IMR-90 (cell line): ENCODE results near the gene ZNF644. TPM values are rescaled to one million over a fixed set of nuclear protein-coding genes. Genes with fewer than 3 reads are reported as not detected.

Experiments used
- ATAC-seq: fragments of 200-7000 bp; cut with Tn5 transposase; 2 replicates; pipeline ENCODE4 v1.9.1; 2020; ENCODE audit warnings: low read depth, mild to moderate bottlenecking, moderate library complexity
- BruUV-seq: library from RNA; stranded (reverse); fragments of 400-500 nt; replicated peaks from 2 replicates; lab custom pipeline; 2021; lab: Mats Ljungman, UMichigan
- CTCF ChIA-PET: fragments of 300-600 bp; formaldehyde crosslinking; extraction: SDS; loops from one replicate; lab custom pipeline; 2021; ENCODE audit warnings: antibody characterized with exemption; lab: Yijun Ruan, JAX
- POLR2A ChIA-PET: fragments of 300-600 bp; sonication (Branson Sonifier 250); formaldehyde crosslinking; loops from one replicate; lab custom pipeline; 2022; ENCODE audit warnings: antibody characterized with exemption; ENCODE audit not compliant: unreplicated experiment; lab: Charles Lee
- DNase-seq: peaks from one replicate; pipeline ENCODE4 v3.0.0; 2013
- H2AFZ ChIP-seq: replicated peaks from 2 replicates; pipeline ENCODE3; 2013; ENCODE audit warnings: low read length, mild to moderate bottlenecking; ENCODE audit not compliant: poor library complexity
- H2AK5ac ChIP-seq: 2 replicates; pipeline ENCODE4 v1.6.1; 2013; ENCODE audit warnings: low read depth, low read length, inconsistent platforms
- H2AK9ac ChIP-seq: replicated peaks from 2 replicates; pipeline ENCODE3; 2013; ENCODE audit warnings: mild to moderate bottlenecking, low read depth, low read length, moderate library complexity; ENCODE audit not compliant: poor library complexity
- H2BK120ac ChIP-seq: 2 replicates; pipeline ENCODE4 v1.6.1; 2013; ENCODE audit warnings: low read depth, low read length, inconsistent platforms
- H2BK15ac ChIP-seq: 3 replicates; pipeline ENCODE4 v1.6.1; 2013; ENCODE audit warnings: low read depth, low read length, inconsistent platforms
- H2BK20ac ChIP-seq: 2 replicates; pipeline ENCODE4 v1.6.1; 2013; ENCODE audit warnings: low read depth, mild to moderate bottlenecking, inconsistent platforms, low read length, moderate library complexity
- H2BK5ac ChIP-seq: 2 replicates; pipeline ENCODE4 v1.6.1; 2013; ENCODE audit warnings: mild to moderate bottlenecking, low read depth, low read length, inconsistent platforms; ENCODE audit not compliant: poor library complexity, severe bottlenecking
- H3K14ac ChIP-seq: replicated peaks from 2 replicates; pipeline ENCODE4 v1.6.1; 2013; ENCODE audit warnings: low read depth, low read length, inconsistent platforms
- H3K18ac ChIP-seq: 2 replicates; pipeline ENCODE4 v1.6.1; 2013; ENCODE audit warnings: low read depth, low read length, control low read depth
- H3K23ac ChIP-seq: 2 replicates; pipeline ENCODE4 v1.6.1; 2013; ENCODE audit warnings: low read depth, low read length, inconsistent platforms
- H3K27ac ChIP-seq: 2 replicates; pipeline ENCODE4 v1.5.1; 2013; ENCODE audit warnings: mild to moderate bottlenecking, control low read depth, low read length; ENCODE audit not compliant: insufficient read depth
- H3K27me3 ChIP-seq: 2 replicates; pipeline ENCODE4 v1.6.1; 2013; ENCODE audit warnings: low read length; ENCODE audit not compliant: control insufficient read depth, insufficient read depth
- H3K36me3 ChIP-seq: 2 replicates; pipeline ENCODE4 v1.6.1; 2013; ENCODE audit warnings: low read length, mixed read lengths; ENCODE audit not compliant: control insufficient read depth, insufficient read depth
- H3K4ac ChIP-seq: 2 replicates; pipeline ENCODE4 v1.6.1; 2013; ENCODE audit warnings: low read depth, low read length, inconsistent platforms
- H3K4me1 ChIP-seq: 2 replicates; pipeline ENCODE4 v1.6.1; 2013; ENCODE audit warnings: low read length, mixed read lengths; ENCODE audit not compliant: control insufficient read depth, insufficient read depth
- H3K4me2 ChIP-seq: 2 replicates; pipeline ENCODE4 v1.6.1; 2013; ENCODE audit warnings: low read depth, mild to moderate bottlenecking, control low read depth, low read length, moderate library complexity
- H3K4me3 ChIP-seq: 2 replicates; pipeline ENCODE4 v1.5.1; 2013; ENCODE audit warnings: low read depth, mild to moderate bottlenecking, control low read depth, low read length, moderate library complexity; ENCODE audit not compliant: insufficient read depth
- H3K56ac ChIP-seq: 2 replicates; pipeline ENCODE4 v1.6.1; 2013; ENCODE audit warnings: low read length, inconsistent platforms; ENCODE audit not compliant: insufficient read depth; ENCODE audit errors: extremely low read depth
- H3K79me1 ChIP-seq, 2 experiments: 2 replicates each; pipeline ENCODE4 v1.6.1; 2013; ENCODE audit warnings: low read length in 2 of 2, inconsistent platforms in 1 of 2, low read depth in 1 of 2
- H3K9ac ChIP-seq: 2 replicates; pipeline ENCODE4 v1.6.1; 2013; ENCODE audit warnings: low read depth, low read length, control low read depth
- H3K9me1 ChIP-seq: 2 replicates; pipeline ENCODE4 v1.6.1; 2013; ENCODE audit warnings: low read length, inconsistent platforms; ENCODE audit not compliant: insufficient read depth
- H3K9me3 ChIP-seq: 2 replicates; pipeline ENCODE4 v1.6.1; 2013; ENCODE audit warnings: low read length; ENCODE audit not compliant: control insufficient read depth, insufficient read depth
- H4K20me1 ChIP-seq: 2 replicates; pipeline ENCODE4 v1.6.1; 2013; ENCODE audit warnings: low read length, inconsistent platforms; ENCODE audit not compliant: insufficient read depth
- H4K5ac ChIP-seq: 2 replicates; pipeline ENCODE4 v1.6.1; 2013; ENCODE audit warnings: mild to moderate bottlenecking, low read depth, low read length, control low read depth
- H4K8ac ChIP-seq, 2 experiments: 2 replicates each; pipeline ENCODE4 v1.6.1; 2013; ENCODE audit warnings: low read depth in 2 of 2, low read length in 2 of 2, control low read depth in 1 of 2, inconsistent platforms in 1 of 2
- H4K91ac ChIP-seq: 2 replicates; pipeline ENCODE4 v1.6.1; 2013; ENCODE audit warnings: low read depth, low read length, inconsistent platforms; ENCODE audit not compliant: insufficient read depth
- MAFK ChIP-seq: IDR thresholded peaks from 2 replicates; pipeline ENCODE4 v1.6.1; 2012; ENCODE audit warnings: low read depth, low read length, improper control_type of control experiment
- POLR2A ChIP-seq: IDR thresholded peaks from 2 replicates; pipeline ENCODE4 v1.6.1; 2012; ENCODE audit warnings: mild to moderate bottlenecking, low read depth, low read length
- dilution Hi-C: fragments of 300-500 bp; cut with HindIII; formaldehyde crosslinking; loops from one replicate; pipeline ENCODE4 v1.14.3; 2018; ENCODE audit warnings: low sequenced_read_pairs; ENCODE audit not compliant: unreplicated experiment
- in situ Hi-C: fragments of 300-500 bp; cut with MboI; formaldehyde crosslinking; loops from 3 replicates; pipeline ENCODE4 v1.14.3; 2019; ENCODE audit warnings: low sequenced_read_pairs, inconsistent platforms, mixed read lengths
- intact Hi-C: fragments of 100-400 bp; cut with micrococcal nuclease; formaldehyde crosslinking; loops from 2 replicates; pipeline ENCODE4 v1.10.0; 2022
- polyA plus RNA-seq, 3 experiments: library from polyadenylated mRNA; depleted of rRNA; stranded (reverse); fragments of >200 nt; gene quantifications; 2 replicates each; pipeline ENCODE4 v1.2.3, GENCODE V29; 2012; ENCODE audit warnings: low replicate concordance in 1 of 3
- total RNA-seq: library from RNA; depleted of rRNA; stranded (reverse); fragments of >200 nt; gene quantifications from 2 replicates; pipeline ENCODE4 v1.2.3, GENCODE V29; 2012
- TF ChIP-seq, protein P1 (sequence below): fragments of 150-350 bp; IDR thresholded peaks from 2 replicates; pipeline ENCODE4 v1.6.1; 2016; ENCODE audit warnings: low read depth, mild to moderate bottlenecking, low read length, moderate library complexity, borderline replicate concordance

Gene ZNF644
- total and polyA plus RNA-seq, 2 of the 4 experiments (the other 2 are of a cell fraction), result 9.0 to 45.3 TPM

DNA sequence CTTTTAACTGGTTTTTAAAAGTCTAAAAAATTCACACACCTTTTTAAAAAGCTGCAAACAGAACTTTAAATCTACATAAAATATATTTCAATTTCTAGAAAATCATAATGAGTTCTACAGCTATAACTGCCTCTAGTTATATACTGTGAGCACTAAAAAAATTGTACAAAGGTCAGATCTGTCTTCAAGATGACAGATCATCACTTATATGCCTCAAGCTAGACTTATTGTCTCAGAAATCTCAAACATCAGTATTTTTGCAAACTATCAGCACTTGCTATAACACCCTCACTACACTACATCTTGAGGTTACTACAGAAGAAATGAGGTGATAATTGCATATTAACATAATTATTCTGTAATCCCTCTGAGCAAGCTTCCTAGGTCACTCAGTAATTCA is 76.5 kb downstream of the ZNF644 start:
- H2AFZ ChIP-seq, result no peak overlapping the region
- H4K5ac ChIP-seq, result no peak overlapping the region
- H3K23ac ChIP-seq, result no peak overlapping the region
- H2AK9ac ChIP-seq, result no peak overlapping the region
- H3K9me3 ChIP-seq, result no peaks in the 10 kb centered on the region
- no peaks in the 10 kb centered on the region for H3K9me1 ChIP-seq
- no peak overlapping the region for H3K27ac ChIP-seq
- H2BK15ac ChIP-seq, result no peak overlapping the region
- H3K4me2 ChIP-seq, result no peak overlapping the region
- no peaks in the 10 kb centered on the region for H3K27me3 ChIP-seq
- no peak overlapping the region for H3K56ac ChIP-seq
- no peak overlapping the region for H2AK5ac ChIP-seq
- peaks cover 2% of the 10 kb centered on the region; the same call in 1 of the 2 replicates for H3K4me1 ChIP-seq
- ATAC-seq (no peak), DNase-seq (no peak)
- no TSS peak for BruUV-seq
- no peak overlapping the region for H4K91ac ChIP-seq
- peaks cover 9% of the 10 kb centered on the region; the same call in 1 of the 2 replicates for H4K20me1 ChIP-seq
- dilution Hi-C loops (no loop called here), intact Hi-C loops (no loop called here), in situ Hi-C loops (no loop called here)
- peaks cover 17 to 37% of the 10 kb centered on the region in 2 experiments for H3K79me1 ChIP-seq
- no peak overlapping the region for H3K9ac ChIP-seq
- no peak overlapping the region for H2BK5ac ChIP-seq
- ChIA-PET POLR2A (no interaction called here), CTCF (no interaction called here)
- H2BK20ac ChIP-seq, result no peak overlapping the region
- H4K8ac ChIP-seq, result no peak overlapping the region
- TF ChIP-seq POLR2A (no peak), MAFK (no peak)
- TF ChIP-seq, protein P1, sequence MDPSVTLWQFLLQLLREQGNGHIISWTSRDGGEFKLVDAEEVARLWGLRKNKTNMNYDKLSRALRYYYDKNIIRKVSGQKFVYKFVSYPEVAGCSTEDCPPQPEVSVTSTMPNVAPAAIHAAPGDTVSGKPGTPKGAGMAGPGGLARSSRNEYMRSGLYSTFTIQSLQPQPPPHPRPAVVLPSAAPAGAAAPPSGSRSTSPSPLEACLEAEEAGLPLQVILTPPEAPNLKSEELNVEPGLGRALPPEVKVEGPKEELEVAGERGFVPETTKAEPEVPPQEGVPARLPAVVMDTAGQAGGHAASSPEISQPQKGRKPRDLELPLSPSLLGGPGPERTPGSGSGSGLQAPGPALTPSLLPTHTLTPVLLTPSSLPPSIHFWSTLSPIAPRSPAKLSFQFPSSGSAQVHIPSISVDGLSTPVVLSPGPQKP, result no peak
- H3K14ac ChIP-seq, result no peak overlapping the region
- H2BK120ac ChIP-seq, result no peak overlapping the region
- no peak overlapping the region for H3K4ac ChIP-seq
- H3K36me3 ChIP-seq, result peaks cover 4% of the 10 kb centered on the region
- no peak overlapping the region for H3K18ac ChIP-seq
- H3K4me3 ChIP-seq, result no peak overlapping the region
